Astrocyte of the cerebellum (primary cell): ENCODE results near the gene C2orf68.
A peak's percentile ranks its signal among the peaks of the same experiment; 100 is the strongest.
"Not testable (repeated sequence)": the region's sequence is repeated elsewhere in the genome, so short reads cannot be mapped to it uniquely, and the experiment has no call there.

Experiments used
- DNase-seq: peaks from one replicate; pipeline ENCODE4 v3.0.0-alpha.2; 2011; ENCODE audit warnings: low read depth
- H3K4me3 ChIP-seq: 2 replicates; pipeline ENCODE4 v1.5.1; 2011; ENCODE audit warnings: mild to moderate bottlenecking, low read depth, low read length, moderate library complexity
- in situ Hi-C: cut with HindIII; loops from 2 replicates; pipeline ENCODE4 v1.10.0; 2017; ENCODE audit warnings: low sequenced_read_pairs
- TF ChIP-seq, protein P1 (sequence below): IDR thresholded peaks from 2 replicates; pipeline ENCODE4 v1.5.1; 2012; ENCODE audit warnings: low read length, low read depth, moderate library complexity, mild to moderate bottlenecking; ENCODE audit errors: missing control alignments

Gene C2orf68

GRCh38 chr2:85605406-85606115 is 6.3 kb downstream of the C2orf68 start:
- DNase-seq: peak; percentile 97
- in situ Hi-C loops: no loop called here
- H3K4me3 ChIP-seq: no peak overlapping the region

DNA sequence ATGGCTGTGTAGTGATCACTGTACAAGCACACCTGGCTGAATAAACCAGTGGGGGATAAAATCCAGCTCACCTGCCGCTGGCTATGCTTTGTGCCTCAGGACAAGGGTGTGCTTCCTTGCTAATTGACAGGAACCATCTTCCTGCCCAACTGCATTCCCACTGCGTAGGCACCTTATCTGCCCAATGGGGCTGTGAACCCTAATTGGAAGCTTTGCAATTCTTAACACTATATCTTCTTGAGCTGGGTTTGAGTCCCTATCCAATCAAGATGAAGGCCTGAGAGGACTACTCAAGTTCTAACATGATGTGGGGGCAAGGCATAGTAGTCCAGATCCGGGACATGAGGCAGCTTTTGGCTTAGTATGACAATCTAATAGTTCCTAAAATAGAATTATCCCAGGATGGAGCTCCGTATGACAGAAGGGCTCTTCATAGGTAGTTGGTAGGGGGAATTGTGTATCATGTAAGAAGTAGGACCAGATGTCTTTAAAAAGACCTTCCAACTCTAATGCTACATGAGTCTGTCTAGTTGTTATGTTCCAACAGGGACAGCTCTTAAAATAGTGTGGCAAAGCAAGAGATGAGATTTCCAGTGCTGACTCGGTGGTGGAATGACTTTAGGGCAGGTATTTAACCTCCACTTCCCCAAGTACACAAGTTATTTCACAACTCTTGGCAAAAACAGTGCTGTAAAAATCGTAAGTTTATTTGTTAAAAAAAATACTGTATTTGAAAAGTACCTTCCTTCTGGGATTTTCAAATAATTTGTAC is 7.1 kb downstream of the C2orf68 start:
- TF ChIP-seq, protein P1, sequence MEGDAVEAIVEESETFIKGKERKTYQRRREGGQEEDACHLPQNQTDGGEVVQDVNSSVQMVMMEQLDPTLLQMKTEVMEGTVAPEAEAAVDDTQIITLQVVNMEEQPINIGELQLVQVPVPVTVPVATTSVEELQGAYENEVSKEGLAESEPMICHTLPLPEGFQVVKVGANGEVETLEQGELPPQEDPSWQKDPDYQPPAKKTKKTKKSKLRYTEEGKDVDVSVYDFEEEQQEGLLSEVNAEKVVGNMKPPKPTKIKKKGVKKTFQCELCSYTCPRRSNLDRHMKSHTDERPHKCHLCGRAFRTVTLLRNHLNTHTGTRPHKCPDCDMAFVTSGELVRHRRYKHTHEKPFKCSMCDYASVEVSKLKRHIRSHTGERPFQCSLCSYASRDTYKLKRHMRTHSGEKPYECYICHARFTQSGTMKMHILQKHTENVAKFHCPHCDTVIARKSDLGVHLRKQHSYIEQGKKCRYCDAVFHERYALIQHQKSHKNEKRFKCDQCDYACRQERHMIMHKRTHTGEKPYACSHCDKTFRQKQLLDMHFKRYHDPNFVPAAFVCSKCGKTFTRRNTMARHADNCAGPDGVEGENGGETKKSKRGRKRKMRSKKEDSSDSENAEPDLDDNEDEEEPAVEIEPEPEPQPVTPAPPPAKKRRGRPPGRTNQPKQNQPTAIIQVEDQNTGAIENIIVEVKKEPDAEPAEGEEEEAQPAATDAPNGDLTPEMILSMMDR: no peak
- no peak overlapping the region for H3K4me3 ChIP-seq
- in situ Hi-C loops: loop anchor here (5.0 kb wide), 1 partner anchor 103 kb away; no protein-coding TSS in a partner anchor
- no peak for DNase-seq

More at GRCh38 chr2:85605406-85606115, 6.3 kb downstream of the C2orf68 start:
- TF ChIP-seq, protein P1: no peak

- in situ Hi-C loops: loop anchor here (5.0 kb wide), 1 partner anchor 103 kb away; no protein-coding TSS in a partner anchor
- DNase-seq: not testable (repeated sequence)
- H3K4me3 ChIP-seq: peak overlapping the region; percentile 82
Measured at GRCh38 chr2:85604133-85604444, 7.8 kb downstream of the C2orf68 start.

DNA sequence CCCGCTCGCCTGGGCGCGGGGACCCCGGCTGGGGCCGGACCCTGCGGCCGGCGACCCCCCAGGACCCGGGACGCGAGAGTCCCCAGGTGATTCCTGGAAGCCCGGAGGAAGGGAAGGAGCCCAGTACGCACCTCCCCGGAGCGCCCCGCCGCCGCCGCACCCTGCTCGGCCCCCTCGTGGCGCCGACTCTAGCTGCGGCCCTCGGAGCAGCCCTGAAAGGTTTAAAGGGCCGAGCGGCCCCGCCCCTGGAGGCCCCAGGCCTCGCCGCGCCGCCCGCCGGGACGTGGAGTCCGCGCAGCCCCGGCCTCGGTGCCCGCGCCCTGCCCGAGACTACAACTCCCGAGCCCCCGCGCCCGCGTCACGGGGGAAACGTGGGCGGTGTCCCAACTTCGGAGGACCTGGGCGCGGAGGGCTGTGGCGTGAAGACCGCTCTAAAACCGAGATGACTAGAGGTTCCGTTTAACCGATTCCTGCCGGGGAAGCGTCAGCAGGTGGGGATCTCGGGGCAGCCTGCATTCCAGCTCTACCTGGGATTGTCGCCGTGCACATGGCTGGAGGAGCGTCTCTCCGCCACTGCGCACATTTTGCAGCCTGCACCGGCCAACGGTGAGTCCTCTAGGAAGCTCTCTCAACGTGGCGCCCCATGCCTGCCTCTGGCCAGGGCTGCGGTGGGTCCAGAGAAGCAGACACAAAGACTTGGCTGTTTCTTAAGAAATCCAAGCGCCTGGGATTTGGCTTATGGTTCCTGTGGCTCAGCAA is 9.2 kb downstream of the C2orf68 start, which contains the start of gene TMEM150A:
TSS of gene TMEM150A (minus strand) at position 223 of the 759 bp plus-strand sequence. CDS start 750 bp downstream, outside the sequence.
- DNase-seq: peak; percentile 63
- TF ChIP-seq, protein P1: peak; percentile 13
- in situ Hi-C loops: loop anchor here (5.0 kb wide), 1 partner anchor 105 kb away; no protein-coding TSS in a partner anchor
- H3K4me3 ChIP-seq: peak within 1 kb of the TSS; percentile 82

DNA sequence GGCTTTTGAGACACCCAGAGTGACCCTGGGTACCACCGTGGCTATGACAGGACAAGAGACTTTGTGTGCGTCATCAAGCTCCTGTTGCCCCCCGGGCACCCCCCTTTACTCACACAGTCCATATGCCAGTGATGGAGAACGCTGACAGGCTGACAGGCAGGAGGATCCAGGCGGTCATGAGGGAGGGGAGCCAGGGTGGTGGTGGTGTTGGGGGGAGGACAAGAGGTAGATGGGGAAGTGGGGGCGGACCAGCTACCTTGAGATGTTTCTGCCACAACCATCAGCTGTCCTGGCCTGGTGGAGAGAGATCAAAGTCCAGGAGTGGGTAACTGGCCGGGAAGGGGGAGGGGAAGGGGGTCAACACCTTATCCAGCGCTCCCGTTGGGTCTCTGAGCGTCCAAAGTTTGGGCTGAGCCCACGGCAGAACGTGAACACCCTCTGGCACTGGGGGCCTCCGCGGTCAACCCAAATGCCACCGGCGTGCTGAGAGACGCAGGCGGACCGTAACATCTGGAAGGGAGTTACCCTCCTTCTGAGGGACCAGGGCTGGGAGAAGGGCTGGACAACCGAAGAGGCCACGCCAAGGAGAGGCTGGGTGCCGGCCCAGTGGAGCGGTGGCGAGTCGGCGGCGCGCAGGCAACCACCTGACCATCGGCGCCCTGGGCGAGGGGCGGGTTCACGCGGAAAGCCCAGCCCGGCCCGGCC is 9.9 kb downstream of the C2orf68 start:
- peak overlapping the region; percentile 82 for H3K4me3 ChIP-seq
- in situ Hi-C loops: loop anchor here (5.0 kb wide), 1 partner anchor 105 kb away; no protein-coding TSS in a partner anchor
- no peak for DNase-seq
- TF ChIP-seq, protein P1: no peak

DNA sequence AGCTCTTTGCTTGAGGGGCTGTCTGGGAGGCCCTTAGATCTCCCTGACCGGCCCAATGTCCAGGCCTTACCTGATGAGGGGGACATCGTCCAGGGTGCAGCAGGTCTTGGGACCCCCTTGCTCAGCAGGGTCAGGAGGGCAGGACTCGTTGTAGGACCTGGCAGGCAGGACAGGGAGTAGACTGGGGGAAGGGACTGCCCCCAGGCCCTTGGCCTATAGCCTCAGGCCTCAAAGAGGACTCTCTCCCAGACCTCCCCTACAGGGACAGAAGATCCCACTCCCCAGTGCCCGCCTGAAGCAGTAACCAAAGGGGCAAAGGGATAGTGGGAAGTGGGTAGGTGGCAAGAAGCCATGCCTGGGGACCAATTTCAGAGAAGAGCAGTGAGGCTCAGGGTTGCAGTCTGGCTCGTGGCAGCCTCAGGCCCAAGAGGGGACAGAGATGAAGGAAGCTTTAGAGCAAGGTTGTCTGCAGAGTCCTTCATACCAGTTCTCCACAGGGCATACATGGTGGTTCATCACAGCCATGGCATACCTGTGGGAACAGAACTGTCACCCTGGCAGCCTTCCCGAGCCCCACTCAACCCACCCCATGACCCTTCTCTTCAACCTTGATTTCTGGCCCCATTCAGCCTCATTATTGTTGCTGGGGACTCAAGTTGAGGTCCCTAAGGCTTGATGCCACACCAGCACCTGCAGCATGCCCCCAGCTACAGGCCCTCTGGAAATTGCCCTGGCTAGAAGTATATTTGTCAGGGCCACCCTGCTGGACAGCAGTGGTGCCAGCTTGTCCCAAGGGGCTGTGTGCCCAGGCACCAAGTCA is 10.7 kb downstream of the C2orf68 start:
- TF ChIP-seq, protein P1: no peak
- DNase-seq: no peak
- peak overlapping the region; percentile 82 for H3K4me3 ChIP-seq
- in situ Hi-C loops: loop anchor here (5.0 kb wide), 1 partner anchor 106 kb away; no protein-coding TSS in a partner anchor
